Measurements from ENCODE around the gene PCTP.

PCTP gene

DNA sequence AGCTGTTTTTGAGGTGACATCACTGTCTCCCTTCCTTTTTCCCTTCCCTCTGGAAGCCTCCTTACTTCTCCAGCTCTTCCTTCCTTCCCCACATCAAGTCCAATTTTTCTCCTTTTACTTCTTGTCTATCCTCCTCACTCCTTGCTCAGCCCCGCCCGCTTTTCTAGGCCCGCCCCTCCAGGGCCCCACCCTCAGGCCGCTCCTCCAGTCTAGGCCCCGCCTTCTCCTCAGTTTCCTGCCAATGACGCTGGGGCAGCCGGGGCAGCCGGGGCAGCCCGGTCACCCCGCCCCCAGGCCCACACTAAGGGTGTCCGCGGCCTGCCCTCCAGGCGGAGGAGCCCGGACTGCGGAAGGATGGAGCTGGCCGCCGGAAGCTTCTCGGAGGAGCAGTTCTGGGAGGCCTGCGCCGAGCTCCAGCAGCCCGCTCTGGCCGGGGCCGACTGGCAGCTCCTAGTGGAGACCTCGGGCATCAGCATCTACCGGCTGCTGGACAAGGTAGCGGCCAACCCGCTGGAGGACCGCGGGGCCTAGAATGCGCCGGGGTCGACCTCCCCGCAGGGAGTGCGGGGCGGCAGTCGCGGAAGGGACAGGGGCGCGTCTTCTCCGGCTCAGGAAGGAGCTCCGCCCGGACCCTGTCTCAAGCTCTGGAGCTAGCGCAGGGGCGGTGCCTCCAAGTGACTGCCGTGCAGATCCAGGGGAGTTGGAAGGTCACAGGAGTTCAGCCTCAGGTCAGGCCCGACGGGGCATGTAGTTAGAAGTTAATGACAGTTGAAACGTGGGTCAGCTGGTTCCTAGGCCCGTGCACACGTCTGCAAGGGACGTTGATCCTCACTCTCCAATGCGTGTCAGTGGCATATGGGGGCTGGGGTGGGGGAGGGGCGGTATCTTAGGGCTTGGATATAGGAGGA, at the start of gene PCTP:
PCTP (plus strand) TSS at position 302 of the 908 bp plus-strand sequence; CDS start at position 355, 53 bp downstream.
- DNase-seq (ENCODE audit: low read depth in 2 of 2), result peak; percentile 77 to 84

- DNase-seq (ENCODE audit: low read depth in 2 of 2), result no peak
Observed at GRCh38 chr17:55702150-55702549, 48.7 kb upstream of the PCTP start.

DNA sequence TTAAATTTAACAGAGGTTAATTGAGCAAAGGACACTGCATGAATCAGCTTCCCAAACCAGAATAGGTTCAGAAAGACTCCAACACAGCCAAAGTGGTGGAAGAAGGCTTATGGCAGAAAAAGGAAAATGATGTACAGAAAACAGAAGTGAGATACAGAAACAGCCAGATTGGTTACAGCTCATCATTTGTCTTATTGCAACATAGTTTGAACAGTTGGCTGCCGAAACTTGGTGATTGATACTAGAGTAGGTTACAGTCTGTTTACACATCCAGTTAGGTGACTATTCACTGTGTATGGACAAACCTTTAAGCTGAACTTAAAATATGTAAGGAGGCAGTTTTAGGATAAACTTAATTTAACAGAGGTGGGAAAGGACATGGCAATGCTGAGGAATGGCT, 46.5 kb upstream of the PCTP start:
- no peak for DNase-seq (ENCODE audit: low read depth in 2 of 2)

GRCh38 chr17:55705847-55706246, 45.0 kb upstream of the PCTP start:
- DNase-seq (ENCODE audit: low read depth in 2 of 2), result no peak

DNA sequence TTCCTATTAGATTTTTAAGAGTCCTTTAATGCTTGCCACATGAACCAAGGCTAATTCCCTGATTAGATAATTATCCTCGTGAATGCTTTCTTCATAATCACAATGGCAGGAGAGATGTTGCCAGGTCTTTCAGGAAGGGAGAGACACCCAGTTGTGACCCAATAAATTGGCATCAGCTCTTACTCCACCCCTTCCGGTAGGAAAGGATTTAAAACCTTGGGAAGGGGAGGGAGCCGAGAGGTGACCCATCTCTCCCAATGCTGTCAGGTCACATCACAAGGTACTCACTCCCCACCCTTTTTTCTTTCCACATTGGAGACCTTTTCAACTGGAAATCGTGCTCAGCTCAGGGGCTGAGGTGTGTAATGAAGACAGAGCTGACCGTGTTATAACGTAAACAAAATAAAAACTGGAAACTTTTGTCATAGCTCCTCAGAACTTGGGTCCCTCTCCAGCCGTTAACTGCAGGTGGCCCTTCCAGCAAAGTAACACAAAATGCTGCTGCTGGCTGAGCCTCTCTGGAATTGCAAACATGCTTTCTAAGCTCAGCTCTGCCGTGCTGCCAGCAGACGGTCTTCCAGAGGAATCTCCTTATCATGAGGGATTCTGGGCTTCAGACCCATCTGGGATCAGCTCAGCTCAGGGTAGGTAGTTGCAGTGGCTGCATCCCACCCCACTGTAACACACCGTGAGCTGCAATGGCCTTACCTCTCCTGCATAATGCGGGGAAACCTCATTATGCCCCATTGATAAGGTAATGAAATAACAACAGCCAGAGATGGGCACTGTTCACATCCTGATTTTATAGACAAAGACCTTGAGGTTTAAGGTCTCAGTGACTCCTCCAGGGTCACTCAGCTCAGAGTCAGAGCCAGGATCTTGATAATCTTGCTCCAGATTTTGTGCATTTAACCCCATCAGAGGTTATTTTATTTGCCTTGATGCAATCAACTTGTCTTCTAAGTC, 43.8 kb upstream of the PCTP start:
- no peak for DNase-seq (ENCODE audit: low read depth in 2 of 2)

GRCh38 chr17:55708175-55708974, 42.5 kb upstream of the PCTP start:
- DNase-seq (ENCODE audit: low read depth in 2 of 2), result no peak

- no peak for DNase-seq (ENCODE audit: low read depth in 2 of 2)
Observed at GRCh38 chr17:55709440-55709839, 41.4 kb upstream of the PCTP start.

- no peak for DNase-seq (ENCODE audit: low read depth in 2 of 2)
Observed at GRCh38 chr17:55709984-55710383, 40.9 kb upstream of the PCTP start.

- DNase-seq (ENCODE audit: low read depth in 2 of 2), result no peak
Observed at GRCh38 chr17:55710410-55710809, 40.4 kb upstream of the PCTP start.

DNA sequence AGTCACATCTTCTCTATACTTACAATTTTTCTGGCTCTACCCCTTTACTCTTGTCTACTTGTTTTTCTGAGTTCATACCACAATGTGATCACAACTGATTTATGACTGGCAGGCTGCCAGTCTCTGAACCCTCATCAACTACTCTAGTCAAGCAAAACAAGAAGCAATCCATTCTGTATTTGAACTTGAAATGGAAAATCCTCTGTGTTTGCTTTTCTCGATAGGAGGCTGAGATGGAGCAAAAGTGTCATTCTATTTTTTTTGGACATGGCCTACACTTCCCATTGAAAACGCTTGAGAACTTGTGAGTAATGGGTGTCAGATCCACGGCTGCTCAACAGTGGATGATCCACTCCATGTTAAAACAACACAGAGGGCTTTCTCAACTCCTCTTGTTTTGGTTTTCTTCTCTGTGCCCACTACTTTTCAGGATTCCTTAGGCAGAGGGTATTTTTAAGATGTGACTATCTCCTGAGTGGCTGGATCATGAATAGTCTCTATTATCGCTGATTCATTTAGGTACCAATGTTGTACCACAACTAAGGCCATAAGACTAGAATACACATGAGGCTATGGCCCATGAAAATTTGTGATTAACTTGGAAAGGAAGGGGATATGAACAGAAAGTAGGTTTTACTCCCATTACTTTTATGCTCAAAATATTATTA, 39.9 kb upstream of the PCTP start:
- no peak for DNase-seq (ENCODE audit: low read depth in 2 of 2)

- DNase-seq (ENCODE audit: low read depth in 2 of 2), result no peak
Observed at GRCh38 chr17:55717432-55717831, 33.4 kb upstream of the PCTP start.

DNA sequence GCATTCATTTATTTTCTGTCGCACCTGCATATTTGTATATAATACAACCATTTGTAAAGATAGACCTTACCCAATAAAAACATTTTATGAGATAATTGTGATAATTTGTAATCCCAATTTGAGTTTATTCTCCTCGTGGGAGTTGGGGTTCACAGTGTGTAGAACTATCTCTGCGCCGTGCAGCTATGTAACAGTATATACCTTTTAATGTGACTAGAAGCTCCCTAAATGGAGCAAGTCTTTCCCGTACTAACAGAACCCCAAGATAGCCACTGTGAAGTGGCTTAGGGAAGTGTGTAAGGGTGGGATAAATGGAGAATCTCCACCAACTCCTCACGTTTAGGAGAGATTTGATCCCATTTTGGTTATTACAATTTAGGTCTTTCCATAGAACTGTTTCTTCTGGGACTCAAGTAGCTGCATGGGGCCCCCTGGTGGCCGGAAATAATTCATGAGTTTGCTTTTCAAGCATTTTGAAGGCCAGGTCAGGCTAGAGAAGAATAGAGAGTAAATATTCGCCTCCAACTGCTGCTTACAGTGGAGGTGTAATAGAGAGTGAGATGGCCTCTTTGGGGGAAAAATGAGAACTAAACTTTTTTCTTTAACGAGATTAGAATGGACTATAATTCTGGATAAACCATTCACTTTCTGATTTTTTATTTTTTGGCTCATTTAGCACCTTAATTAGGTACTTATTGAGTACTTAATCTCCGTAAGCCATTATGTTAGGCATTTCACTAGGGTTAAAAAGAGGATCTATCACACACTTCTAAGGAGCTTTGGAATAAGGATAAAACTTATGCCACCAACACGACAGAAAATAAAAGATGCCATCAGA, 32.7 kb upstream of the PCTP start:
- DNase-seq (ENCODE audit: low read depth in 2 of 2), result peak; percentile 52 to 56

GRCh38 chr17:55720919-55721836, 29.7 kb upstream of the PCTP start:
- DNase-seq (ENCODE audit: low read depth in 2 of 2), result no peak

DNA sequence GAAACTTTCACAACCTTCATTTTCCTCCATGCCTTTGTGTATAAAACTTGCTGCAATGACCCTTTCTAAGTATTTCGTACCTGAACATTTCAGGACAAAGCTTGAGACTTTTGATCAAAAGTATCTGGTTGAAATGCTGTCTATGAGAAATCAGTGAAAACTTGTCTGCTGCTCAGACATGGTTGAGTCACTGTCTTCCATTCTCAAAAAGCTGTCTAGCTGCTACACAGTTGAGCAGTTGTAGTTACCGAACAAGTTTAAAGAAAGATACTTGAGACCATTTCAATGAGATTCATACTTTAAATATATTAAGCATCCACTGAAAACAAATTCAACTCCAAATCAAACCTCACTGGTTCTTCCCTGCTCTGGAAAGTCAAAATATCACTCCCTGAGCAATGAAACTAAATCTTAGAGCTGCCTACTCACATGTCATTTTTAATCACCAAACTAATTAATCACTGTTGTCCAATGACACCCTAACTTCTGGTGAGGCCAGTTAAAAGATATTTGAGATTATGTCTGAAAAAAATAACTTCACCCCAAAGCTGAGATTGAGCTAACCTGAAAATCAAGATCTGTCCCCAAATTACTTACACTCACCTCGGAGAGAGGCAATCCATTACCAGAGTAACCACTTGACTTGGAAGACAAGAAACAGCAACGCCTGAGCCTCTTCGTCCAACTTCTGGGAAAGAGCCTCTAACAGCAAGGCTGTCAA, 28.7 kb upstream of the PCTP start:
- no peak for DNase-seq (ENCODE audit: low read depth in 2 of 2)

DNA sequence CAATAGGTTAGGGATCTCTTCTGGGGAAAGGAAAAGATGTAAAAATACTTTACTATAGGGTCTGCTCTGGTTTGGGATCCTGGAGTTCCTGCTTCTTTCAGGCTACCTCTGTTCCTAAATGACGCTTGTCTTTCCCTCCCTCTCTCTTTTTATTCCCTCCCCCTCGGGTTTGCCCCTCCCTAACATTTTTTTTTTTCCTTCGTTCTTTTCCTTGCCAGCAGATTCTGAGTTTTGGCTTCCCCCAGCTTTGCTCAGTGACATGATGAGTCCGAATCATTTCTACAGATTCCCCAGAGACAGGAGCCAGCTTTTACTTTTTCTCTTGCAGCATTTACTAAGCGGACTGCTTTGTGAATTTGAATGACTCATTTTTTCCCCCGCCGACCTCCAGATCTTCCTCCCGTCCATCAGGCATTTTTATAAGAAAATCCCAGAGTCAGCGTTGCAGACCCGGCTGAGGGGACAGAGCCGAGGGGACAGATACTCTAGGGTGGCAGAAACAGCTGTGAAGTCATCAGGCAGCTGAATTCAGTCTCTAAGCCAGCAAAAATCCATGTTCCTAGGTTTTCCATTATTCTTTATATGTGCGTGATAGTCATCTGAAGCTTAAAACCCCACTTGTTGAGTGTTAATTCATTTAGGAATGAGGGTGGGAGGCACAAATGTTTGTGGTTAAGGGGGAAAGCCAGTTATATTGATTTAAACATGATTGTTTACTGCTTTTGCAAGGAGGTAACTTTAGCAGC, 27.9 kb upstream of the PCTP start, which contains the start of gene TMEM100:
TMEM100 (minus strand) TSS at position 123 of the 746 bp plus-strand sequence. CDS start 1,794 bp downstream, outside the sequence.
- DNase-seq (ENCODE audit: low read depth in 2 of 2), result no peak

GRCh38 chr17:55723488-55723848, 27.4 kb upstream of the PCTP start:
- no peak for DNase-seq (ENCODE audit: low read depth in 2 of 2)

- no peak for DNase-seq (ENCODE audit: low read depth in 2 of 2)
Observed at GRCh38 chr17:55726440-55726839, 24.4 kb upstream of the PCTP start.

- no peak for DNase-seq (ENCODE audit: low read depth in 2 of 2)
Observed at GRCh38 chr17:55727275-55727674, 23.6 kb upstream of the PCTP start.
